OCI-LY7 (cell line): Measurements from ENCODE around the gene FBLN1.

Experiments
- EZH2phosphoT487 ChIP-seq: fragments of 200-600 bp; sonication (generic); IDR thresholded peaks from 2 replicates; pipeline ENCODE4 v1.6.1; 2018; ENCODE audit warnings: low read depth, borderline replicate concordance, mild to moderate bottlenecking, mixed run types, antibody characterized with exemption, low read length, moderate library complexity, mixed read lengths
- TF ChIP-seq, protein P1 (sequence below): fragments of 200-600 bp; sonication (generic); conservative IDR thresholded peaks from 2 replicates; pipeline ENCODE4 v1.5.1; 2014; ENCODE audit warnings: mild to moderate bottlenecking, antibody characterized with exemption, low read length, moderate library complexity, mixed read lengths

- TF ChIP-seq, protein P1, sequence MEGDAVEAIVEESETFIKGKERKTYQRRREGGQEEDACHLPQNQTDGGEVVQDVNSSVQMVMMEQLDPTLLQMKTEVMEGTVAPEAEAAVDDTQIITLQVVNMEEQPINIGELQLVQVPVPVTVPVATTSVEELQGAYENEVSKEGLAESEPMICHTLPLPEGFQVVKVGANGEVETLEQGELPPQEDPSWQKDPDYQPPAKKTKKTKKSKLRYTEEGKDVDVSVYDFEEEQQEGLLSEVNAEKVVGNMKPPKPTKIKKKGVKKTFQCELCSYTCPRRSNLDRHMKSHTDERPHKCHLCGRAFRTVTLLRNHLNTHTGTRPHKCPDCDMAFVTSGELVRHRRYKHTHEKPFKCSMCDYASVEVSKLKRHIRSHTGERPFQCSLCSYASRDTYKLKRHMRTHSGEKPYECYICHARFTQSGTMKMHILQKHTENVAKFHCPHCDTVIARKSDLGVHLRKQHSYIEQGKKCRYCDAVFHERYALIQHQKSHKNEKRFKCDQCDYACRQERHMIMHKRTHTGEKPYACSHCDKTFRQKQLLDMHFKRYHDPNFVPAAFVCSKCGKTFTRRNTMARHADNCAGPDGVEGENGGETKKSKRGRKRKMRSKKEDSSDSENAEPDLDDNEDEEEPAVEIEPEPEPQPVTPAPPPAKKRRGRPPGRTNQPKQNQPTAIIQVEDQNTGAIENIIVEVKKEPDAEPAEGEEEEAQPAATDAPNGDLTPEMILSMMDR: no peak
- TF ChIP-seq EZH2phosphoT487: no peak
These were observed 9.4 kb upstream of the FBLN1 start for GRCh38 chr22:45493286-45493771.
